Caco-2 (cell line): ENCODE data around the gene ERBB4. TPM values are rescaled to one million over a fixed set of nuclear protein-coding genes. Genes with fewer than 3 reads are reported as not detected.

ENCODE experiments used
- BruUV-seq: library from RNA; stranded (reverse); fragments of 400-500 nt; replicated peaks from 2 replicates; lab custom pipeline; 2021; lab: Mats Ljungman, UMichigan
- CTCF ChIA-PET: fragments of 300-600 bp; sonication (Branson Sonifier 250); formaldehyde crosslinking; loops from one replicate; lab custom pipeline; 2022; ENCODE audit warnings: antibody characterized with exemption; lab: Charles Lee
- POLR2A ChIA-PET: fragments of 300-600 bp; sonication (Branson Sonifier 250); formaldehyde crosslinking; loops from one replicate; lab custom pipeline; 2022; ENCODE audit warnings: antibody characterized with exemption; lab: Charles Lee
- DNase-seq, 2 experiments: peaks; one replicate each; pipeline versions ENCODE4 v3.0.0 to v3.0.0-alpha.2; 2020 to 2022
- H3K27me3 ChIP-seq: replicated peaks from 2 replicates; pipeline ENCODE4 v1.6.0; 2011; ENCODE audit warnings: low read length; ENCODE audit not compliant: control insufficient read depth, insufficient read depth
- H3K36me3 ChIP-seq: 2 replicates; pipeline ENCODE4 v1.5.1; 2011; ENCODE audit warnings: low read length; ENCODE audit not compliant: control insufficient read depth, insufficient read depth
- H3K4me1 ChIP-seq: fragments of 250-450 bp; sonication (Bioruptor Pico); 2 replicates; pipeline ENCODE4 v1.5.1; 2020; ENCODE audit warnings: mild to moderate bottlenecking
- H3K4me3 ChIP-seq: 2 replicates; pipeline ENCODE4 v1.5.1; 2011; ENCODE audit warnings: low read depth, mild to moderate bottlenecking, control low read depth, low read length
- H3K9me3 ChIP-seq: fragments of 250-450 bp; sonication (Bioruptor Pico); 2 replicates; pipeline ENCODE4 v1.5.1; 2020; ENCODE audit warnings: mild to moderate bottlenecking, moderate library complexity
- H3K27ac Mint-ChIP-seq: one replicate; pipeline ENCODE4 v1.8.0; 2022; ENCODE audit warnings: mixed read lengths; ENCODE audit not compliant: unreplicated experiment
- H3K27me3 Mint-ChIP-seq: one replicate; pipeline ENCODE4 v1.8.0; 2022; ENCODE audit warnings: mixed read lengths; ENCODE audit not compliant: insufficient read depth, unreplicated experiment
- H3K36me3 Mint-ChIP-seq: one replicate; pipeline ENCODE4 v1.8.0; 2022; ENCODE audit warnings: mild to moderate bottlenecking, mixed read lengths; ENCODE audit not compliant: insufficient read depth, unreplicated experiment
- H3K4me1 Mint-ChIP-seq: one replicate; pipeline ENCODE4 v1.8.0; 2022; ENCODE audit warnings: low read depth, mixed read lengths; ENCODE audit not compliant: unreplicated experiment
- H3K4me3 Mint-ChIP-seq: one replicate; pipeline ENCODE4 v1.8.0; 2022; ENCODE audit warnings: mild to moderate bottlenecking, moderate library complexity, mixed read lengths; ENCODE audit not compliant: unreplicated experiment
- H3K9me3 Mint-ChIP-seq: one replicate; pipeline ENCODE4 v1.8.0; 2022; ENCODE audit warnings: mixed read lengths; ENCODE audit not compliant: unreplicated experiment
- intact Hi-C: fragments of 100-400 bp; cut with micrococcal nuclease; formaldehyde crosslinking; loops from one replicate; pipeline ENCODE4 v1.10.0; 2022; ENCODE audit not compliant: unreplicated experiment
- total RNA-seq: library from RNA; stranded (reverse); gene quantifications from 2 replicates; pipeline ENCODE4 v1.2.3, GENCODE V29; 2022
- TF ChIP-seq, protein P1 (sequence below), 2 experiments: fragments of 200-600 bp in 1 of 2; IDR thresholded peaks; 1 replicate in 1 of 2; 2 replicates in 1 of 2; pipeline versions ENCODE4 v1.5.1 to v1.8.0; 2011 to 2022; ENCODE audit warnings: antibody characterized with exemption in 1 of 2, control low read depth in 1 of 2, inconsistent platforms in 1 of 2, low read depth in 1 of 2, low read length in 1 of 2, mild to moderate bottlenecking in 1 of 2, moderate library complexity in 1 of 2; ENCODE audit not compliant: insufficient read depth in 1 of 2, severe bottlenecking in 1 of 2, unreplicated experiment in 1 of 2

The ERBB4 gene
- total RNA-seq, 1 experiment from 2014 or later = not detected

DNA sequence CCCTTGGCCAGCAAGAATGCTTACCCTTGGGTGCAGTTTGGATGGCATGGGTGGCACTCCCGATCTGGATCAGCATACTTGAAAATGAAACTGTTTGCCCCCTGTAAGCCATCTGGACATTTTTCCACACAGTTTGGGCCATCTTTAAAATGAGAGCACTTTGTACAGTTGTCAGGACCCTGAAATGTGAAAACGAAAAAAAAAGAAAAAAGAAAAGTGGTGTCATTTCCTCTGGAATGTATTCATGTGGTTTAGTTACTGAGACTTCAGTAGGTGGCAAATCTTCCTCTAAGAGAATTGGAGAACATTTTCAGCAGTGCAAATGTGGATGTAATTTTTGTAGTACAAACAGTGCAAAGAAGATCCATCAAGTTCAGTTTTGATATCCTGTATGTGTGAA is 873.3 kb downstream of the ERBB4 start:
- no peak for DNase-seq
- Mint-ChIP-seq H3K36me3 (no peaks in the 10 kb centered on the region), H3K27me3 (peaks cover 3% of the 10 kb centered on the region), H3K27ac (no peak overlapping the region), H3K4me3 (no peak overlapping the region), H3K4me1 (no peaks in the 10 kb centered on the region), H3K9me3 (no peaks in the 10 kb centered on the region)
- Histone ChIP-seq H3K9me3 (no peaks in the 10 kb centered on the region), H3K36me3 (no peaks in the 10 kb centered on the region), H3K27me3 (no peaks in the 10 kb centered on the region), H3K4me1 (no peaks in the 10 kb centered on the region), H3K4me3 (no peak overlapping the region)
- CTCF ChIA-PET = no interaction called here
- TF ChIP-seq, protein P1, sequence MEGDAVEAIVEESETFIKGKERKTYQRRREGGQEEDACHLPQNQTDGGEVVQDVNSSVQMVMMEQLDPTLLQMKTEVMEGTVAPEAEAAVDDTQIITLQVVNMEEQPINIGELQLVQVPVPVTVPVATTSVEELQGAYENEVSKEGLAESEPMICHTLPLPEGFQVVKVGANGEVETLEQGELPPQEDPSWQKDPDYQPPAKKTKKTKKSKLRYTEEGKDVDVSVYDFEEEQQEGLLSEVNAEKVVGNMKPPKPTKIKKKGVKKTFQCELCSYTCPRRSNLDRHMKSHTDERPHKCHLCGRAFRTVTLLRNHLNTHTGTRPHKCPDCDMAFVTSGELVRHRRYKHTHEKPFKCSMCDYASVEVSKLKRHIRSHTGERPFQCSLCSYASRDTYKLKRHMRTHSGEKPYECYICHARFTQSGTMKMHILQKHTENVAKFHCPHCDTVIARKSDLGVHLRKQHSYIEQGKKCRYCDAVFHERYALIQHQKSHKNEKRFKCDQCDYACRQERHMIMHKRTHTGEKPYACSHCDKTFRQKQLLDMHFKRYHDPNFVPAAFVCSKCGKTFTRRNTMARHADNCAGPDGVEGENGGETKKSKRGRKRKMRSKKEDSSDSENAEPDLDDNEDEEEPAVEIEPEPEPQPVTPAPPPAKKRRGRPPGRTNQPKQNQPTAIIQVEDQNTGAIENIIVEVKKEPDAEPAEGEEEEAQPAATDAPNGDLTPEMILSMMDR (IDR thresholded peaks at IDR 0.05; ENCODE audit: insufficient read depth in 1 of 2, low read depth in 1 of 2, low read length in 1 of 2, severe bottlenecking in 1 of 2, unreplicated experiment in 1 of 2) = no peak
- BruUV-seq = no TSS peak
- POLR2A ChIA-PET = no interaction called here
- intact Hi-C loops = no loop called here

DNA sequence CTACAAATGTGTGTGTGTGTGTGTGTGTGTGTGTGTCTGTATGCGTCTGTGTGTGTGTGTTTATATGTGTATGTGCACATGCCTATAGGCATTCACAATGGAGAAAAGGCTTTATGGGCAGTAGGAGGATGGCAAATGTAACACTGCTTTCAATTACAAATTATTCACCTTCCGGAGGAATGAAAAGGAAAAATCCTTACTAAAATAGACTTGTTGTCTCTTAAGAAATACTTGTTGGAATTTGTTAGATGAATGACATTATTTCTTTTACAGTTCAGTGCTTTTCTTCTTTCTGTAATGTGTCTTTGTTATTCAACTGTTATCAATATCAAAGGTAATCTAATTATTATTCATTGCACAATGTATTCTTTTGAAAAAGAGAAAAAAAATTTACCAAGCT is 874.3 kb downstream of the ERBB4 start:
- Mint-ChIP-seq H3K36me3 (no peaks in the 10 kb centered on the region), H3K9me3 (no peaks in the 10 kb centered on the region), H3K4me1 (no peaks in the 10 kb centered on the region), H3K27me3 (peaks cover 3% of the 10 kb centered on the region), H3K4me3 (no peak overlapping the region), H3K27ac (no peak overlapping the region)
- CTCF ChIA-PET = no interaction called here
- no peaks in the 10 kb centered on the region for H3K27me3 ChIP-seq
- BruUV-seq = no TSS peak
- intact Hi-C loops = loop anchor here (5.0 kb wide), 1 partner anchor 1408 kb away; no protein-coding TSS in a partner anchor
- POLR2A ChIA-PET = no interaction called here
- H3K9me3 ChIP-seq = no peaks in the 10 kb centered on the region
- H3K36me3 ChIP-seq = no peaks in the 10 kb centered on the region
- H3K4me1 ChIP-seq = no peaks in the 10 kb centered on the region
- TF ChIP-seq, protein P1 (IDR thresholded peaks at IDR 0.05; ENCODE audit: insufficient read depth in 1 of 2, low read depth in 1 of 2, low read length in 1 of 2, severe bottlenecking in 1 of 2, unreplicated experiment in 1 of 2) = no peak
- H3K4me3 ChIP-seq = no peak overlapping the region
- DNase-seq = no peak

DNA sequence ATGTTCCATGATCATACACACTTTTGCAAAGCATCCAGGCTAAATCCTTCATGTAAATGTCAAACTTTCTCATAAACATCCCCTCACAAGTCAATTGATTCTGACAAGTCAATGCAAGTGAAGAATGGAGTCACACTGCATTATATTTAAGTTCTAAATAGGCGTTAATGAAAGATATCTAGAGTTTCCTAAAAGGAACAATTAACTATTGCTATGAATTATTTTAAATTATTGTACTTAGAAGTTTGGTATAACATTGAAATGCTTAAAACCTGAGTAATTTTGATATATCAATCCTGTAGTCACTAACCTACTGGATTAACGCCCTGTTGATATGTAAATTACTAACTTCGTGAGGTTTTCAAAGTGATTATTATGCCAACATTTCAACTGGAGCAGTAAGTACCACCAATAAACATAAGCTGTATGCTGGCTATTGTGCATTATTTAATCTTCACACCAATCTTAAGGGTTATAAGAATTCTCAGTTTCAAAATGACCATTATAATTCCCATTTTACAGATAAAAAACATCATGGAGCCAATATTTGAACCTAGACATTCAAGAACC is 884.3 kb downstream of the ERBB4 start:
- no peaks in the 10 kb centered on the region for H3K9me3 Mint-ChIP-seq
- Histone ChIP-seq H3K9me3 (no peaks in the 10 kb centered on the region), H3K36me3 (no peaks in the 10 kb centered on the region), H3K4me3 (no peak overlapping the region), H3K27me3 (no peaks in the 10 kb centered on the region), H3K4me1 (no peaks in the 10 kb centered on the region)
- H3K27ac Mint-ChIP-seq = no peak overlapping the region
- H3K4me3 Mint-ChIP-seq = no peak overlapping the region
- ChIA-PET CTCF (no interaction called here), POLR2A (no interaction called here)
- H3K36me3 Mint-ChIP-seq = no peaks in the 10 kb centered on the region
- DNase-seq = no peak
- intact Hi-C loops = no loop called here
- H3K4me1 Mint-ChIP-seq = no peaks in the 10 kb centered on the region
- TF ChIP-seq, protein P1 (IDR thresholded peaks at IDR 0.05; ENCODE audit: insufficient read depth in 1 of 2, low read depth in 1 of 2, low read length in 1 of 2, severe bottlenecking in 1 of 2, unreplicated experiment in 1 of 2) = no peak
- no peaks in the 10 kb centered on the region for H3K27me3 Mint-ChIP-seq
- no TSS peak for BruUV-seq
